Measurements from ENCODE around the gene OLFM1.

- TF ChIP-seq POLR2A (IDR thresholded peaks at IDR 0.05) (no peak), CTCF (IDR thresholded peaks at IDR 0.05) (no peak)
Measured at GRCh38 chr9:135081731-135082130, 5.7 kb upstream of the OLFM1 start.
